NB4 (cell line): ENCODE data around the gene ANO1.

ENCODE experiments used
- DNase-seq: peaks from one replicate; pipeline ENCODE4 v3.0.0; 2010; ENCODE audit warnings: low read depth
- H3K4me3 ChIP-seq: one replicate; pipeline ENCODE4 v1.5.1; 2011; ENCODE audit warnings: mild to moderate bottlenecking, low read depth, low read length, moderate library complexity
- CTCF ChIP-seq: IDR thresholded peaks from one replicate; pipeline ENCODE4 v1.5.1; 2012; ENCODE audit warnings: low read depth, low read length
- MAX ChIP-seq: IDR thresholded peaks from 2 replicates; pipeline ENCODE4 v1.6.1; 2011; ENCODE audit warnings: low read depth, low read length
- MYC ChIP-seq: IDR thresholded peaks from 2 replicates; pipeline ENCODE4 v1.6.1; 2011; ENCODE audit warnings: low read depth, low read length
- POLR2A ChIP-seq: IDR thresholded peaks from 2 replicates; pipeline ENCODE4 v1.6.1; 2011; ENCODE audit warnings: mild to moderate bottlenecking; ENCODE audit not compliant: insufficient read length; ENCODE audit errors: extremely low read depth

Gene ANO1

GRCh38 chr11:70106757-70107156 lies 28.6 kb downstream of the ANO1 start:
- TF ChIP-seq MAX = no peak
- TF ChIP-seq MYC = no peak
- no peak for TF ChIP-seq POLR2A
- TF ChIP-seq CTCF = no peak
- H3K4me3 ChIP-seq = no peak overlapping the region
- no peak for DNase-seq

- H3K4me3 ChIP-seq = no peak overlapping the region
- TF ChIP-seq MAX = no peak
- TF ChIP-seq MYC = no peak
- no peak for TF ChIP-seq CTCF
- no peak for TF ChIP-seq POLR2A
- no peak for DNase-seq
Observed at GRCh38 chr11:70107191-70107590, 29.1 kb downstream of the ANO1 start.

GRCh38 chr11:70107756-70108155 lies 29.6 kb downstream of the ANO1 start:
- no peak overlapping the region for H3K4me3 ChIP-seq
- no peak for DNase-seq
- TF ChIP-seq MYC (no peak), MAX (no peak), CTCF (no peak), POLR2A (no peak)

- TF ChIP-seq POLR2A (no peak), MYC (no peak), CTCF (no peak)
- no peak overlapping the region for H3K4me3 ChIP-seq
- no peak for DNase-seq
Observed at GRCh38 chr11:70108250-70108649, 30.1 kb downstream of the ANO1 start.

- TF ChIP-seq POLR2A (no peak), MAX (no peak), MYC (no peak), CTCF (no peak)
- no peak overlapping the region for H3K4me3 ChIP-seq
- DNase-seq = no peak
Observed at GRCh38 chr11:70109006-70109405, 30.9 kb downstream of the ANO1 start.

GRCh38 chr11:70109903-70110302 lies 31.8 kb downstream of the ANO1 start:
- TF ChIP-seq CTCF (no peak), POLR2A (no peak)
- no peak for DNase-seq
- H3K4me3 ChIP-seq = no peak overlapping the region
